Measurements from ENCODE around the gene USP32. TPM values are rescaled to one million over a fixed set of nuclear protein-coding genes. Genes with fewer than 3 reads are reported as not detected.

The USP32 gene
- total RNA-seq, 2 donors from 2014 or later, result 54.1 to 74.3 TPM

GRCh38 chr17:60359415-60359814, 32.5 kb downstream of the USP32 start:
- no peak overlapping the region for H3K27ac Mint-ChIP-seq
- no peak for DNase-seq
- H3K27me3 Mint-ChIP-seq (ENCODE audit: insufficient read depth), result no peaks in the 10 kb centered on the region
- no peaks in the 10 kb centered on the region for H3K36me3 ChIP-seq (ENCODE audit: control insufficient read depth, insufficient read depth, low read length)
- no peak overlapping the region for H3K27ac ChIP-seq (ENCODE audit: low read depth, low read length)
- H3K9ac ChIP-seq (ENCODE audit: extremely low read depth, low read length, poor library complexity, severe bottlenecking), result no peak overlapping the region
- no peak for TF ChIP-seq CTCF (conservative IDR thresholded peaks at IDR 0.05)
- no peaks in the 10 kb centered on the region for H3K27me3 ChIP-seq (ENCODE audit: control insufficient read depth, insufficient read depth, low read length, poor library complexity, severe bottlenecking)
- no peaks in the 10 kb centered on the region for H3K9me3 Mint-ChIP-seq
- peaks cover 5% of the 10 kb centered on the region for H3K36me3 Mint-ChIP-seq (ENCODE audit: low read depth)
- H3K9me3 ChIP-seq (ENCODE audit: control insufficient read depth, low read length), result no peaks in the 10 kb centered on the region
- peaks cover 18% of the 10 kb centered on the region for H3K4me1 Mint-ChIP-seq
- no peak overlapping the region for H3K4me3 Mint-ChIP-seq
- no peak overlapping the region for H3K4me3 ChIP-seq (ENCODE audit: low read length)
- peaks cover 7% of the 10 kb centered on the region for H3K4me1 ChIP-seq (ENCODE audit: control insufficient read depth, insufficient read depth, low read length)

GRCh38 chr17:60358606-60359225, 33.2 kb downstream of the USP32 start:
- Histone ChIP-seq H3K27ac (ENCODE audit: low read depth, low read length) (no peak overlapping the region), H3K4me1 (ENCODE audit: control insufficient read depth, insufficient read depth, low read length) (peaks cover 11% of the 10 kb centered on the region), H3K27me3 (ENCODE audit: control insufficient read depth, insufficient read depth, low read length, poor library complexity, severe bottlenecking) (no peaks in the 10 kb centered on the region), H3K9ac (ENCODE audit: extremely low read depth, low read length, poor library complexity, severe bottlenecking) (no peak overlapping the region), H3K36me3 (ENCODE audit: control insufficient read depth, insufficient read depth, low read length) (no peaks in the 10 kb centered on the region), H3K9me3 (ENCODE audit: control insufficient read depth, low read length) (no peaks in the 10 kb centered on the region), H3K4me3 (ENCODE audit: low read length) (no peak overlapping the region)
- H3K4me1 Mint-ChIP-seq, result peaks cover 22% of the 10 kb centered on the region
- H3K27me3 Mint-ChIP-seq (ENCODE audit: insufficient read depth), result no peaks in the 10 kb centered on the region
- no peak for TF ChIP-seq CTCF (conservative IDR thresholded peaks at IDR 0.05)
- no peak overlapping the region for H3K27ac Mint-ChIP-seq
- H3K9me3 Mint-ChIP-seq, result no peaks in the 10 kb centered on the region
- H3K4me3 Mint-ChIP-seq, result no peak overlapping the region
- 97% methylated on average over 3 of the region's 3 CpGs for WGBS, 2 experiments (ENCODE audit: insufficient coverage in 1 of 2, insufficient read length in 1 of 2)
- H3K36me3 Mint-ChIP-seq (ENCODE audit: low read depth), result peaks cover 4% of the 10 kb centered on the region
- DNase-seq, result no peak

GRCh38 chr17:60356940-60357339, 35.0 kb downstream of the USP32 start:
- no peak for TF ChIP-seq CTCF (conservative IDR thresholded peaks at IDR 0.05)
- Mint-ChIP-seq H3K27ac (no peak overlapping the region), H3K27me3 (ENCODE audit: insufficient read depth) (no peaks in the 10 kb centered on the region), H3K4me3 (no peak overlapping the region), H3K36me3 (ENCODE audit: low read depth) (peaks cover 4% of the 10 kb centered on the region), H3K4me1 (peaks cover 30% of the 10 kb centered on the region), H3K9me3 (no peaks in the 10 kb centered on the region)
- Histone ChIP-seq H3K4me3 (ENCODE audit: low read length) (no peak overlapping the region), H3K27ac (ENCODE audit: low read depth, low read length) (no peak overlapping the region), H3K27me3 (ENCODE audit: control insufficient read depth, insufficient read depth, low read length, poor library complexity, severe bottlenecking) (no peaks in the 10 kb centered on the region), H3K9ac (ENCODE audit: extremely low read depth, low read length, poor library complexity, severe bottlenecking) (no peak overlapping the region), H3K9me3 (ENCODE audit: control insufficient read depth, low read length) (no peaks in the 10 kb centered on the region), H3K36me3 (ENCODE audit: control insufficient read depth, insufficient read depth, low read length) (no peaks in the 10 kb centered on the region), H3K4me1 (ENCODE audit: control insufficient read depth, insufficient read depth, low read length) (peaks cover 11% of the 10 kb centered on the region)
- DNase-seq, result no peak
- WGBS, 2 experiments (ENCODE audit: insufficient coverage in 1 of 2, insufficient read length in 1 of 2), result 81% methylated on average over 1 of the region's 1 CpG; no CpG with 5 or more reads in 1 of the 2 experiments

Data from endodermal cell (in vitro differentiated cells).